K562 (cell line): ENCODE data around the gene DGCR2. TPM values are rescaled to one million over a fixed set of nuclear protein-coding genes. Genes with fewer than 3 reads are reported as not detected.

Source experiments
- BRCA1 ChIP-seq, 2 experiments: fragments of 450-650 bp in 1 of 2; sonication (generic) in 1 of 2; formaldehyde crosslinking in 1 of 2; IDR thresholded peaks; 2 replicates each; pipeline versions ENCODE4 v1.5.0 to v1.6.1; 2017 to 2020; ENCODE audit warnings: mild to moderate bottlenecking in 1 of 2, missing genetic modification reagents in 1 of 2
- CC2D1A ChIP-seq: fragments of 450-650 bp; IDR thresholded peaks from 2 replicates; pipeline ENCODE4 v1.6.1; 2017; ENCODE audit warnings: mild to moderate bottlenecking
- HNRNPH1 ChIP-seq: fragments of 200-400 bp; formaldehyde crosslinking; optimal IDR thresholded peaks from 2 replicates; pipeline ENCODE3; 2017; ENCODE audit warnings: low read depth, mild to moderate bottlenecking, low read length, moderate library complexity
- HNRNPLL ChIP-seq: fragments of 200-400 bp; formaldehyde crosslinking; IDR thresholded peaks from 2 replicates; pipeline ENCODE4 v1.6.1; 2017; ENCODE audit warnings: low read length, low read depth, mild to moderate bottlenecking; ENCODE audit not compliant: poor library complexity, severe bottlenecking
- KDM1A ChIP-seq, 2 experiments: fragments of 450-650 bp; IDR thresholded peaks; 2 replicates each; pipeline ENCODE4 v1.6.1; 2016; ENCODE audit warnings: mild to moderate bottlenecking in 2 of 2
- KDM2B ChIP-seq: fragments of 250-450 bp; sonication (Bioruptor Pico); IDR thresholded peaks from 2 replicates; pipeline ENCODE4 v1.8.0; 2021; ENCODE audit warnings: mild to moderate bottlenecking, moderate library complexity
- MAZ ChIP-seq, 2 experiments: fragments of 450-650 bp in 1 of 2; sonication (generic) in 1 of 2; formaldehyde crosslinking; IDR thresholded peaks in 1 of 2; conservative IDR thresholded peaks in 1 of 2; 2 replicates each; pipeline versions ENCODE4 v1.4.0 to v1.5.0; 2020; ENCODE audit warnings: mild to moderate bottlenecking in 1 of 2, missing genetic modification reagents in 1 of 2
- POLR2A ChIP-seq: fragments of 450-650 bp; conservative IDR thresholded peaks from 2 replicates; pipeline ENCODE4 v1.6.1; 2016
- RBM25 ChIP-seq: fragments of 200-400 bp; formaldehyde crosslinking; IDR thresholded peaks from 2 replicates; pipeline ENCODE4 v1.6.1; 2018; ENCODE audit warnings: low read length, low read depth, moderate library complexity; ENCODE audit not compliant: severe bottlenecking
- RFX7 ChIP-seq: fragments of 250-450 bp; sonication (Bioruptor Pico); IDR thresholded peaks from 2 replicates; pipeline ENCODE4 v1.5.1; 2021; ENCODE audit warnings: mild to moderate bottlenecking
- SMARCC2 ChIP-seq: fragments of 450-650 bp; IDR thresholded peaks from 2 replicates; pipeline ENCODE4 v1.6.1; 2017; ENCODE audit warnings: antibody characterized with exemption, moderate library complexity, mild to moderate bottlenecking, low read depth
- SMARCE1 ChIP-seq: fragments of 450-650 bp; IDR thresholded peaks from 2 replicates; pipeline ENCODE4 v1.7.1; 2016; ENCODE audit warnings: mild to moderate bottlenecking
- SRSF9 ChIP-seq: fragments of 200-400 bp; formaldehyde crosslinking; IDR thresholded peaks from 2 replicates; pipeline ENCODE4 v1.6.1; 2017; ENCODE audit warnings: low read depth, low read length, borderline replicate concordance
- TAF9B ChIP-seq: fragments of 450-650 bp; IDR thresholded peaks from 2 replicates; pipeline ENCODE4 v1.6.1; 2018; ENCODE audit warnings: mild to moderate bottlenecking; ENCODE audit not compliant: partially characterized antibody
- TARDBP ChIP-seq: fragments of 450-650 bp; IDR thresholded peaks from 2 replicates; pipeline ENCODE4 v1.6.1; 2016
- TFAM ChIP-seq: fragments of 250-450 bp; sonication (Bioruptor Pico); conservative IDR thresholded peaks from 2 replicates; pipeline ENCODE4 v1.5.0; 2021; ENCODE audit warnings: mild to moderate bottlenecking, moderate library complexity
- TOE1 ChIP-seq, 2 experiments: fragments of 450-650 bp in 1 of 2; sonication (generic) in 1 of 2; formaldehyde crosslinking in 1 of 2; IDR thresholded peaks; 2 replicates each; pipeline versions ENCODE4 v1.7.1 to v1.8.0; 2016 to 2022; ENCODE audit warnings: borderline replicate concordance in 2 of 2, mild to moderate bottlenecking in 2 of 2, antibody characterized with exemption in 1 of 2, inconsistent platforms in 1 of 2, low read depth in 1 of 2, missing genetic modification reagents in 1 of 2, moderate library complexity in 1 of 2
- ZKSCAN8 ChIP-seq: fragments of 200-800 bp; sonication (Bioruptor generic); IDR thresholded peaks from 2 replicates; pipeline ENCODE4 v1.6.1; 2016; ENCODE audit warnings: missing genetic modification characterization, missing compliant biosample characterization
- ZNF324 ChIP-seq: fragments of 250-450 bp; sonication (Bioruptor Pico); IDR thresholded peaks from 2 replicates; pipeline ENCODE4 v1.4.0; 2020; ENCODE audit warnings: mild to moderate bottlenecking
- polyA plus RNA-seq, 8 experiments: library from polyadenylated mRNA; depleted of rRNA in 4 of 8; stranded (reverse) in 5 of 8; unstranded in 3 of 8; fragments of >200 nt; fragmentation: Nextera tagmentation in 2 of 8; fragmentation: Illumina TruSeq in 1 of 8; extraction: Ambion mirVana in 2 of 8; extraction: Trizol in 1 of 8; gene quantifications; 2 replicates each; pipeline versions ENCODE4 v1.2.1 to v1.2.3, GENCODE V29; 2011 to 2014; ENCODE audit warnings: inconsistent platforms in 1 of 8, missing spikeins in 1 of 8
- total RNA-seq, 7 experiments: library from RNA; depleted of rRNA in 6 of 7; stranded (reverse); fragments of >200 nt in 6 of 7; fragmentation: Illumina TruSeq in 2 of 7; extraction: Trizol in 2 of 7; gene quantifications; 2 replicates each; pipeline versions ENCODE4 v1.2.1 to v1.2.3, GENCODE V29; 2011 to 2021; ENCODE audit warnings: low replicate concordance in 1 of 7
- TF ChIP-seq, protein P1 (sequence below): fragments of 250-450 bp; sonication (Bioruptor Pico); IDR thresholded peaks from 2 replicates; pipeline ENCODE4 v1.5.0; 2022; ENCODE audit warnings: mild to moderate bottlenecking
- TF ChIP-seq, protein P2 (sequence below): fragments of 250-450 bp; sonication (Bioruptor Pico); IDR thresholded peaks from 2 replicates; pipeline ENCODE4 v1.8.0; 2022; ENCODE audit warnings: moderate library complexity, mild to moderate bottlenecking, inconsistent platforms
- TF ChIP-seq, protein P3 (sequence below): IDR thresholded peaks from 2 replicates; pipeline ENCODE4 v1.6.1; 2011; ENCODE audit not compliant: insufficient read length; ENCODE audit errors: extremely low read depth

Gene DGCR2
- total and polyA plus RNA-seq, 9 of the 15 experiments (the other 6 are each of a cell fraction or from before 2014, with no cell fraction given), result 0.69 to 101 (median 56.4) TPM

- TF ChIP-seq KDM2B (no peak), KDM1A (IDR thresholded peaks at IDR 0.05) (peak in 1 of 2 experiments; percentile 82; a peak in 3 of 4 replicates), POLR2A (no peak), SRSF9 (no peak), HNRNPH1 (no peak), ZKSCAN8 (CRISPR knock-in tag) (peak; percentile 56; the same call in 1 of the 2 replicates), SMARCC2 (no peak), ZNF324 (CRISPR knock-in tag) (peak; percentile 58; the same call in 1 of the 2 replicates), TOE1 (IDR thresholded peaks at IDR 0.05; ENCODE audit: borderline replicate concordance) (peak; percentile 46; the same call in 1 of the 2 replicates), TOE1 (CRISPR knock-in tag; IDR thresholded peaks at IDR 0.05; ENCODE audit: borderline replicate concordance, low read depth) (peak; percentile 42; the same call in 1 of the 2 replicates), TFAM (CRISPR knock-in tag) (no peak), RBM25 (peak; percentile 27), CC2D1A (no peak), BRCA1 (IDR thresholded peaks at IDR 0.05) (no peak), BRCA1 (CRISPR knock-in tag; IDR thresholded peaks at IDR 0.05) (no peak), SMARCE1 (peak; percentile 98), MAZ (CRISPR knock-in tag; conservative IDR thresholded peaks at IDR 0.05 in 1 of 2, IDR thresholded peaks at IDR 0.05 in 1 of 2) (peak; percentile 76 to 98), TAF9B (no peak), RFX7 (no peak), TARDBP (no peak), HNRNPLL (no peak)
- TF ChIP-seq, protein P1, sequence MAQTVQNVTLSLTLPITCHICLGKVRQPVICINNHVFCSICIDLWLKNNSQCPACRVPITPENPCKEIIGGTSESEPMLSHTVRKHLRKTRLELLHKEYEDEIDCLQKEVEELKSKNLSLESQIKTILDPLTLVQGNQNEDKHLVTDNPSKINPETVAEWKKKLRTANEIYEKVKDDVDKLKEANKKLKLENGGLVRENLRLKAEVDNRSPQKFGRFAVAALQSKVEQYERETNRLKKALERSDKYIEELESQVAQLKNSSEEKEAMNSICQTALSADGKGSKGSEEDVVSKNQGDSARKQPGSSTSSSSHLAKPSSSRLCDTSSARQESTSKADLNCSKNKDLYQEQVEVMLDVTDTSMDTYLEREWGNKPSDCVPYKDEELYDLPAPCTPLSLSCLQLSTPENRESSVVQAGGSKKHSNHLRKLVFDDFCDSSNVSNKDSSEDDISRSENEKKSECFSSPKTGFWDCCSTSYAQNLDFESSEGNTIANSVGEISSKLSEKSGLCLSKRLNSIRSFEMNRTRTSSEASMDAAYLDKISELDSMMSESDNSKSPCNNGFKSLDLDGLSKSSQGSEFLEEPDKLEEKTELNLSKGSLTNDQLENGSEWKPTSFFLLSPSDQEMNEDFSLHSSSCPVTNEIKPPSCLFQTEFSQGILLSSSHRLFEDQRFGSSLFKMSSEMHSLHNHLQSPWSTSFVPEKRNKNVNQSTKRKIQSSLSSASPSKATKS (CRISPR knock-in tag), result no peak
- TF ChIP-seq, protein P2, sequence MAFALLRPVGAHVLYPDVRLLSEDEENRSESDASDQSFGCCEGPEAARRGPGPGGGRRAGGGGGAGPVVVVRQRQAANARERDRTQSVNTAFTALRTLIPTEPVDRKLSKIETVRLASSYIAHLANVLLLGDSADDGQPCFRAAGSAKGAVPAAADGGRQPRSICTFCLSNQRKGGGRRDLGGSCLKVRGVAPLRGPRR (CRISPR knock-in tag), result no peak
- TF ChIP-seq, protein P3, sequence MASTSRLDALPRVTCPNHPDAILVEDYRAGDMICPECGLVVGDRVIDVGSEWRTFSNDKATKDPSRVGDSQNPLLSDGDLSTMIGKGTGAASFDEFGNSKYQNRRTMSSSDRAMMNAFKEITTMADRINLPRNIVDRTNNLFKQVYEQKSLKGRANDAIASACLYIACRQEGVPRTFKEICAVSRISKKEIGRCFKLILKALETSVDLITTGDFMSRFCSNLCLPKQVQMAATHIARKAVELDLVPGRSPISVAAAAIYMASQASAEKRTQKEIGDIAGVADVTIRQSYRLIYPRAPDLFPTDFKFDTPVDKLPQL, result no peak
Observed at GRCh38 chr22:19109198-19110063, 12.8 kb downstream of the DGCR2 start (continued).
